A549 (cell line): ENCODE results near the gene KDM1B. TPM values are rescaled to one million over a fixed set of nuclear protein-coding genes. Genes with fewer than 3 reads are reported as not detected.

Experiments used
- ATAC-seq, 2 experiments: fragments of 200-7000 bp in 1 of 2; fragments of >200 bp in 1 of 2; cut with Nextera tagmentation in 1 of 2; cut with Tn5 transposase in 1 of 2; 3 replicates each; pipeline versions ENCODE4 v1.8.0 to v1.9.1; 2018 to 2020; ENCODE audit warnings: mild to moderate bottlenecking in 1 of 2, moderate library complexity in 1 of 2
- CTCF ChIA-PET: fragments of 300-600 bp; sonication (Branson Sonifier 250); formaldehyde crosslinking; extraction: SDS; loops from one replicate; lab custom pipeline; 2021; ENCODE audit warnings: antibody characterized with exemption, inconsistent platforms; lab: Yijun Ruan, JAX
- POLR2A ChIA-PET: fragments of 350-600 bp; formaldehyde crosslinking; extraction: SDS; loops from one replicate; lab custom pipeline; 2021; ENCODE audit warnings: antibody characterized with exemption, inconsistent platforms; lab: Yijun Ruan, JAX
- DNase-seq, 2 experiments: peaks; one replicate each; pipeline versions ENCODE4 v3.0.0 to v3.0.0-alpha.2; 2011 to 2016; ENCODE audit warnings: low read depth in 1 of 2, low spot score in 1 of 2
- FAIRE-seq: peaks from 2 replicates; lab custom pipeline; 2011; peaks lifted over from hg19 to GRCh38; lab: Jason Lieb, UNC
- H3K27ac ChIP-seq, 2 experiments: fragments of >200 bp; sonication (Bioruptor Twin); formaldehyde crosslinking; 3 replicates each; pipeline ENCODE4 v1.5.1; 2016 to 2017
- H3K4me1 ChIP-seq: fragments of >200 bp; sonication (Bioruptor Twin); formaldehyde crosslinking; 3 replicates; pipeline ENCODE4 v1.6.1; 2016
- H3K4me2 ChIP-seq: fragments of >200 bp; sonication (Bioruptor Twin); formaldehyde crosslinking; 3 replicates; pipeline ENCODE4 v1.6.1; 2016
- H3K4me3 ChIP-seq: fragments of >200 bp; sonication (Bioruptor Twin); formaldehyde crosslinking; 3 replicates; pipeline ENCODE4 v1.5.1; 2016
- H3K9me3 ChIP-seq: fragments of >200 bp; sonication (Bioruptor Twin); formaldehyde crosslinking; 3 replicates; pipeline ENCODE4 v1.6.1; 2016
- BHLHE40 ChIP-seq: IDR thresholded peaks from 2 replicates; pipeline ENCODE4 v1.6.1; 2012; ENCODE audit warnings: low read depth, low read length, inconsistent platforms
- CBX2 ChIP-seq: fragments of 200-600 bp; sonication (generic); IDR thresholded peaks from 2 replicates; pipeline ENCODE4 v1.6.1; 2016; ENCODE audit warnings: low read depth, mild to moderate bottlenecking, borderline replicate concordance
- CBX8 ChIP-seq: fragments of 200-600 bp; sonication (generic); IDR thresholded peaks from 2 replicates; pipeline ENCODE4 v1.6.1; 2016
- EHF ChIP-seq: fragments of 250-450 bp; sonication (Bioruptor Pico); IDR thresholded peaks from 2 replicates; pipeline ENCODE4 v1.5.0; 2020; ENCODE audit warnings: mild to moderate bottlenecking
- EHMT2 ChIP-seq: fragments of 200-600 bp; sonication (generic); IDR thresholded peaks from 2 replicates; pipeline ENCODE4 v1.6.1; 2016; ENCODE audit warnings: antibody characterized with exemption, low read depth, mild to moderate bottlenecking, moderate library complexity
- EP300 ChIP-seq, 2 experiments: fragments of >200 bp; sonication (Bioruptor Twin); formaldehyde crosslinking; IDR thresholded peaks; 2 replicates in 1 of 2; 3 replicates in 1 of 2; pipeline ENCODE4 v1.6.1; 2016 to 2017
- FOSB ChIP-seq: fragments of 250-450 bp; sonication (Bioruptor Pico); IDR thresholded peaks from 2 replicates; pipeline ENCODE4 v1.5.0; 2020; ENCODE audit warnings: mild to moderate bottlenecking, moderate library complexity
- FOXS1 ChIP-seq: fragments of 250-450 bp; sonication (Bioruptor Pico); IDR thresholded peaks from 2 replicates; pipeline ENCODE4 v1.5.0; 2020; ENCODE audit warnings: mild to moderate bottlenecking, moderate library complexity
- HOXA7 ChIP-seq: fragments of 250-450 bp; sonication (Bioruptor Pico); IDR thresholded peaks from 2 replicates; pipeline ENCODE4 v1.5.0; 2020; ENCODE audit warnings: mild to moderate bottlenecking, moderate library complexity
- HOXB5 ChIP-seq: fragments of 250-450 bp; sonication (Bioruptor Pico); IDR thresholded peaks from 2 replicates; pipeline ENCODE4 v1.5.0; 2020; ENCODE audit warnings: mild to moderate bottlenecking, moderate library complexity
- JUN ChIP-seq, 2 experiments: fragments of >200 bp; sonication (Bioruptor Twin); formaldehyde crosslinking; IDR thresholded peaks; 2 replicates in 1 of 2; 3 replicates in 1 of 2; pipeline ENCODE4 v1.6.1; 2016 to 2017
- KDM1A ChIP-seq: fragments of 200-600 bp; sonication (generic); IDR thresholded peaks from 2 replicates; pipeline ENCODE4 v1.6.1; 2016; ENCODE audit warnings: low read depth, mild to moderate bottlenecking
- MAX ChIP-seq: IDR thresholded peaks from 2 replicates; pipeline ENCODE4 v1.6.1; 2012
- PBX3 ChIP-seq: IDR thresholded peaks from 2 replicates; pipeline ENCODE4 v1.6.1; 2012
- POLR2A ChIP-seq: IDR thresholded peaks from 2 replicates; pipeline ENCODE4 v1.6.1; 2012; ENCODE audit warnings: mild to moderate bottlenecking, low read length
- RAD21 ChIP-seq, 2 experiments: fragments of >200 bp in 1 of 2; sonication (Bioruptor Twin) in 1 of 2; formaldehyde crosslinking in 1 of 2; IDR thresholded peaks in 1 of 2; conservative IDR thresholded peaks in 1 of 2; 2 replicates in 1 of 2; 3 replicates in 1 of 2; pipeline ENCODE4 v1.6.1; 2012 to 2018; ENCODE audit warnings: inconsistent platforms in 1 of 2
- RARB ChIP-seq: fragments of 250-450 bp; sonication (Bioruptor Pico); IDR thresholded peaks from 2 replicates; pipeline ENCODE4 v1.8.0; 2021; ENCODE audit warnings: mild to moderate bottlenecking, moderate library complexity
- RCOR1 ChIP-seq: fragments of 150-350 bp; IDR thresholded peaks from 2 replicates; pipeline ENCODE4 v1.6.1; 2014; ENCODE audit warnings: antibody characterized with exemption, low read length, low read depth
- SMC3 ChIP-seq: fragments of >200 bp; sonication (Bioruptor Twin); formaldehyde crosslinking; IDR thresholded peaks from 3 replicates; pipeline ENCODE4 v1.6.1; 2018; ENCODE audit warnings: inconsistent platforms
- SREBF2 ChIP-seq: fragments of 450-650 bp; IDR thresholded peaks from 2 replicates; pipeline ENCODE4 v1.6.1; 2014; ENCODE audit warnings: mild to moderate bottlenecking, moderate library complexity
- USF2 ChIP-seq: fragments of 450-650 bp; IDR thresholded peaks from 2 replicates; pipeline ENCODE4 v1.6.1; 2014; ENCODE audit warnings: antibody characterized with exemption
- ZC3H11A ChIP-seq: fragments of 450-650 bp; IDR thresholded peaks from 2 replicates; pipeline ENCODE4 v1.6.1; 2014; ENCODE audit warnings: antibody characterized with exemption, mild to moderate bottlenecking
- ZFP36 ChIP-seq: fragments of 450-650 bp; IDR thresholded peaks from 2 replicates; pipeline ENCODE4 v1.6.1; 2014; ENCODE audit warnings: borderline replicate concordance; ENCODE audit not compliant: partially characterized antibody
- WGBS: methylation state at CpG from one replicate; pipeline ENCODE4 v1.1.6; 2017; ENCODE audit errors: missing lambda C conversion rate; 5-methylcytosine and 5-hydroxymethylcytosine counted together
- polyA plus RNA-seq, 4 experiments: library from polyadenylated mRNA; depleted of rRNA in 3 of 4; stranded (reverse); fragments of >200 nt; fragmentation: RNase III in 1 of 4; extraction: RNeasy Plus Mini Kit Qiagen cat#74134 plus additional on column Dnase treatment in 1 of 4; gene quantifications; 2 replicates in 3 of 4; 3 replicates in 1 of 4; pipeline ENCODE4 v1.2.3, GENCODE V29; 2011 to 2017
- TF ChIP-seq, protein P1 (sequence below): fragments of 250-450 bp; sonication (Bioruptor Pico); IDR thresholded peaks from 2 replicates; pipeline ENCODE4 v1.5.0; 2021; ENCODE audit warnings: mild to moderate bottlenecking, moderate library complexity, borderline replicate concordance
- TF ChIP-seq, protein P2 (sequence below): fragments of 200-600 bp; sonication (generic); IDR thresholded peaks from 2 replicates; pipeline ENCODE4 v1.6.1; 2016; ENCODE audit warnings: antibody characterized with exemption, mild to moderate bottlenecking, moderate library complexity
- TF ChIP-seq, protein P3 (sequence below): fragments of 150-350 bp; IDR thresholded peaks from 2 replicates; pipeline ENCODE4 v1.6.1; 2014; ENCODE audit warnings: low read depth, mild to moderate bottlenecking, low read length
- TF ChIP-seq, protein P4 (sequence below): fragments of 250-450 bp; sonication (Bioruptor Pico); IDR thresholded peaks from 2 replicates; pipeline ENCODE4 v1.5.0; 2020; ENCODE audit warnings: low read depth, mild to moderate bottlenecking, moderate library complexity

Gene KDM1B
- polyA plus RNA-seq, 2 of the 4 experiments (the other 2 are of a cell fraction), result 11.0 to 14.9 TPM

DNA sequence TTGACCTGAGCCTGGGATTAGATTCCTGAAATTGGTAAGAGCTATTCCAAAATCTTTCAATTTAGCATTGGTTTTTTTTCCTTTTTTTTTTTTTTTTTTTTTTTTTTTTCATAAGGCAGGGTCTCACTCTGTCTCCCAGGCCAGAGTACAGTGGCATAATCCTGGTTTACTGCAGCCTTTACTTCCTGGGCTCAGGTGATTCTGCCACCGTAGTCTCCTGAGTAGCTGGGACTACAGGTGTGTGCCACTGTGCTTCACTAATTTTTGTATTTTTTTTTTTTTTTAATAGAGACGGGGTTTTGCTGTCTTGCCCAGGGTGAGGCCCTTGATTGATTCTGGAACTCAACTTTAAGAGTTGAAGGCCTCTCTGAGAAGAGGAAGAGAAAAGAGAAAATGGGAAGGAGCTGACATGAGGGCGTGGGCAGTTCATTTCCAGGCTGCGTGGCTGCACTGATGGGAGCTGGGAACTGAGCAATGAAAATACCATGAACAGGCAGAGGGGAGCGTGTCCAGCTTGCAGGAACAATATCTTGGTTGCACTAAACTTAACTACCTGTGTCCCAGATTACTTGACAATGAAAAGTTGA is 24.6 kb downstream of the KDM1B start:
- CTCF ChIA-PET, result no interaction called here
- 94% methylated on average over 5 of the region's 5 CpGs for WGBS
- no peak for ATAC-seq
- Histone ChIP-seq H3K4me1 (no peaks in the 10 kb centered on the region), H3K4me3 (no peak overlapping the region), H3K4me2 (no peak overlapping the region), H3K9me3 (no peaks in the 10 kb centered on the region), H3K27ac (no peak overlapping the region)
- POLR2A ChIA-PET, result no interaction called here
- DNase-seq, result no peak
- no peak for FAIRE-seq
- no peak for TF ChIP-seq ZFP36
- TF ChIP-seq USF2, result no peak

DNA sequence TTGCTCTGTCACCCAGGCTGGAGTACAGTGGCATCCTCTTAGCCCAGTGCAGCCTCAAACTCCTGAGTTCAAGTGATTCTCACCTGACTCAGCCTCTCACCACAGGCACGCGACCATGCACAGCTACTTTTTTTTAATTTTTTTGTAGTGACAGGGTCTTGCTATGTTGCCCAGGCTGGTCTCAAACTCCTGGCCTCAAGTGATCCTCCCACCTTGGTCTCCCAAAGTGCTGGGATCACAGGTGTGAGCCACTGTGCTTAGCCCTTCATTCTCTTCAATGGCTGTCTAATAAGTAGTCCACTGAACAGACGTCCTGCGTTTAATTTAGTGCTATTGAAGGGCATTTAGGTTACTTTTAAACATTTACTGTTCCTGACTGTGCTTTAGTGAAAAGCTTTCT is 27.3 kb downstream of the KDM1B start:
- 52% methylated on average over 4 of the region's 4 CpGs for WGBS
- ChIA-PET CTCF (no interaction called here), POLR2A (no interaction called here)

DNA sequence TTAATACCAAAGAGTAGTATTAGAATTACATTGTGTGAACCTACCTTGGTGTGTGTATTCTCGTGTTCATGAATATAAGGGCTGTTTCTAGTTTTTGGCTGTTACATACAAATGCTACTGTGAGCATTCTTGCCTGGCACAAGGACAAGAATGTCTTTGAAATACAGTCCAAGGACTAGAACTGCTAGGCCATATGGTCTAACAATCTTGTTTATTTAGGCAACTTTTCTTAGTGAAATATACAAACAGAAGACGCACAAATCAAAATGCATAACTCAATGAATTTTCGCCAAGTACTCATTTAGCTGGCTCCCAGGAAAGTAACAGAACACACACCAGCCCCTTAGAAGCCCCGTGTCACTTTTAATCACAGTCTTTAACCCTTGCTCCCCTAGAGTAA is 28.5 kb downstream of the KDM1B start:
- WGBS, result 91% methylated on average over 4 of the region's 4 CpGs
- Histone ChIP-seq H3K9me3 (no peaks in the 10 kb centered on the region), H3K4me1 (no peaks in the 10 kb centered on the region), H3K27ac (no peak overlapping the region), H3K4me2 (no peak overlapping the region), H3K4me3 (no peak overlapping the region)
- POLR2A ChIA-PET, result no interaction called here
- DNase-seq, result no peak
- FAIRE-seq, result no peak
- CTCF ChIA-PET, result no interaction called here
- ATAC-seq, result no peak
- TF ChIP-seq SMC3, result no peak
- no peak for TF ChIP-seq HOXA7 (CRISPR knock-in tag)
- no peak for TF ChIP-seq EHF (CRISPR knock-in tag)
- TF ChIP-seq, protein P1, sequence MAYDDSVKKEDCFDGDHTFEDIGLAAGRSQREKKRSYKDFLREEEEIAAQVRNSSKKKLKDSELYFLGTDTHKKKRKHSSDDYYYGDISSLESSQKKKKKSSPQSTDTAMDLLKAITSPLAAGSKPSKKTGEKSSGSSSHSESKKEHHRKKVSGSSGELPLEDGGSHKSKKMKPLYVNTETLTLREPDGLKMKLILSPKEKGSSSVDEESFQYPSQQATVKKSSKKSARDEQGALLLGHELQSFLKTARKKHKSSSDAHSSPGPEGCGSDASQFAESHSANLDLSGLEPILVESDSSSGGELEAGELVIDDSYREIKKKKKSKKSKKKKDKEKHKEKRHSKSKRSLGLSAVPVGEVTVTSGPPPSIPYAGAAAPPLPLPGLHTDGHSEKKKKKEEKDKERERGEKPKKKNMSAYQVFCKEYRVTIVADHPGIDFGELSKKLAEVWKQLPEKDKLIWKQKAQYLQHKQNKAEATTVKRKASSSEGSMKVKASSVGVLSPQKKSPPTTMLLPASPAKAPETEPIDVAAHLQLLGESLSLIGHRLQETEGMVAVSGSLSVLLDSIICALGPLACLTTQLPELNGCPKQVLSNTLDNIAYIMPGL (CRISPR knock-in tag), result no peak
- TF ChIP-seq BHLHE40, result no peak
- no peak for TF ChIP-seq EP300 (IDR thresholded peaks at IDR 0.05)
- TF ChIP-seq, protein P2, sequence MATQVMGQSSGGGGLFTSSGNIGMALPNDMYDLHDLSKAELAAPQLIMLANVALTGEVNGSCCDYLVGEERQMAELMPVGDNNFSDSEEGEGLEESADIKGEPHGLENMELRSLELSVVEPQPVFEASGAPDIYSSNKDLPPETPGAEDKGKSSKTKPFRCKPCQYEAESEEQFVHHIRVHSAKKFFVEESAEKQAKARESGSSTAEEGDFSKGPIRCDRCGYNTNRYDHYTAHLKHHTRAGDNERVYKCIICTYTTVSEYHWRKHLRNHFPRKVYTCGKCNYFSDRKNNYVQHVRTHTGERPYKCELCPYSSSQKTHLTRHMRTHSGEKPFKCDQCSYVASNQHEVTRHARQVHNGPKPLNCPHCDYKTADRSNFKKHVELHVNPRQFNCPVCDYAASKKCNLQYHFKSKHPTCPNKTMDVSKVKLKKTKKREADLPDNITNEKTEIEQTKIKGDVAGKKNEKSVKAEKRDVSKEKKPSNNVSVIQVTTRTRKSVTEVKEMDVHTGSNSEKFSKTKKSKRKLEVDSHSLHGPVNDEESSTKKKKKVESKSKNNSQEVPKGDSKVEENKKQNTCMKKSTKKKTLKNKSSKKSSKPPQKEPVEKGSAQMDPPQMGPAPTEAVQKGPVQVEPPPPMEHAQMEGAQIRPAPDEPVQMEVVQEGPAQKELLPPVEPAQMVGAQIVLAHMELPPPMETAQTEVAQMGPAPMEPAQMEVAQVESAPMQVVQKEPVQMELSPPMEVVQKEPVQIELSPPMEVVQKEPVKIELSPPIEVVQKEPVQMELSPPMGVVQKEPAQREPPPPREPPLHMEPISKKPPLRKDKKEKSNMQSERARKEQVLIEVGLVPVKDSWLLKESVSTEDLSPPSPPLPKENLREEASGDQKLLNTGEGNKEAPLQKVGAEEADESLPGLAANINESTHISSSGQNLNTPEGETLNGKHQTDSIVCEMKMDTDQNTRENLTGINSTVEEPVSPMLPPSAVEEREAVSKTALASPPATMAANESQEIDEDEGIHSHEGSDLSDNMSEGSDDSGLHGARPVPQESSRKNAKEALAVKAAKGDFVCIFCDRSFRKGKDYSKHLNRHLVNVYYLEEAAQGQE, result no peak
- no peak for TF ChIP-seq SREBF2
- no peak for TF ChIP-seq USF2
- TF ChIP-seq PBX3, result no peak
- no peak for TF ChIP-seq HOXB5
- TF ChIP-seq CBX2, result no peak
- TF ChIP-seq RARB, result no peak

More for the DNA sequence above, 27.3 kb downstream of the KDM1B start:
- no peaks in the 10 kb centered on the region for H3K4me1 ChIP-seq
- no peak overlapping the region for H3K4me3 ChIP-seq
- ATAC-seq, result no peak
- TF ChIP-seq KDM1A (no peak), JUN (IDR thresholded peaks at IDR 0.05) (no peak), FOSB (CRISPR knock-in tag) (no peak), RAD21 (conservative IDR thresholded peaks at IDR 0.05 in 1 of 2, IDR thresholded peaks at IDR 0.05 in 1 of 2) (no peak), SMC3 (no peak), BHLHE40 (no peak), RARB (no peak), POLR2A (no peak), RCOR1 (no peak), FOXS1 (no peak), ZC3H11A (no peak), EHMT2 (no peak), CBX8 (no peak), MAX (no peak)
- TF ChIP-seq, protein P3, sequence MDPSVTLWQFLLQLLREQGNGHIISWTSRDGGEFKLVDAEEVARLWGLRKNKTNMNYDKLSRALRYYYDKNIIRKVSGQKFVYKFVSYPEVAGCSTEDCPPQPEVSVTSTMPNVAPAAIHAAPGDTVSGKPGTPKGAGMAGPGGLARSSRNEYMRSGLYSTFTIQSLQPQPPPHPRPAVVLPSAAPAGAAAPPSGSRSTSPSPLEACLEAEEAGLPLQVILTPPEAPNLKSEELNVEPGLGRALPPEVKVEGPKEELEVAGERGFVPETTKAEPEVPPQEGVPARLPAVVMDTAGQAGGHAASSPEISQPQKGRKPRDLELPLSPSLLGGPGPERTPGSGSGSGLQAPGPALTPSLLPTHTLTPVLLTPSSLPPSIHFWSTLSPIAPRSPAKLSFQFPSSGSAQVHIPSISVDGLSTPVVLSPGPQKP, result no peak
- TF ChIP-seq, protein P4, sequence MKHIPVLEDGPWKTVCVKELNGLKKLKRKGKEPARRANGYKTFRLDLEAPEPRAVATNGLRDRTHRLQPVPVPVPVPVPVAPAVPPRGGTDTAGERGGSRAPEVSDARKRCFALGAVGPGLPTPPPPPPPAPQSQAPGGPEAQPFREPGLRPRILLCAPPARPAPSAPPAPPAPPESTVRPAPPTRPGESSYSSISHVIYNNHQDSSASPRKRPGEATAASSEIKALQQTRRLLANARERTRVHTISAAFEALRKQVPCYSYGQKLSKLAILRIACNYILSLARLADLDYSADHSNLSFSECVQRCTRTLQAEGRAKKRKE (CRISPR knock-in tag), result no peak
- no peak overlapping the region for H3K27ac ChIP-seq
- no peaks in the 10 kb centered on the region for H3K9me3 ChIP-seq
- no peak for DNase-seq
- no peak overlapping the region for H3K4me2 ChIP-seq
- no peak for FAIRE-seq
